HepG2 (cell line): ENCODE results near the gene IL17C. TPM values are rescaled to one million over a fixed set of nuclear protein-coding genes. Genes with fewer than 3 reads are reported as not detected.

Experiments used
- AGO2 ChIP-seq: fragments of 200-400 bp; formaldehyde crosslinking; optimal IDR thresholded peaks from 2 replicates; pipeline ENCODE3; 2017; ENCODE audit warnings: mild to moderate bottlenecking, low read depth, low read length, moderate library complexity
- ELF3 ChIP-seq: IDR thresholded peaks from 2 replicates; pipeline ENCODE4 v1.6.1; 2016; ENCODE audit warnings: missing genetic modification reagents, missing compliant biosample characterization
- ETV5 ChIP-seq: IDR thresholded peaks from 2 replicates; pipeline ENCODE4 v1.6.1; 2018; ENCODE audit warnings: missing biosample characterization, missing genetic modification reagents, inconsistent platforms, borderline replicate concordance
- GLI4 ChIP-seq: sonication (generic); formaldehyde crosslinking; IDR thresholded peaks from 2 replicates; pipeline ENCODE4 v1.5.1; 2020; ENCODE audit warnings: missing genetic modification reagents, mild to moderate bottlenecking, moderate library complexity, borderline replicate concordance
- HDAC6 ChIP-seq: fragments of 200-600 bp; sonication (generic); IDR thresholded peaks from 2 replicates; pipeline ENCODE4 v1.7.0; 2017; ENCODE audit warnings: mild to moderate bottlenecking, antibody characterized with exemption, low read length, low read depth
- KLF16 ChIP-seq, 2 experiments: sonication (generic) in 1 of 2; formaldehyde crosslinking in 1 of 2; IDR thresholded peaks; 2 replicates each; pipeline versions ENCODE4 v1.6.1 to v1.8.0; 2016 to 2023; ENCODE audit warnings: missing genetic modification reagents in 2 of 2, missing compliant biosample characterization in 1 of 2
- MXI1 ChIP-seq: IDR thresholded peaks from 3 replicates; pipeline ENCODE4 v1.6.1; 2012; ENCODE audit warnings: low read depth, low read length, inconsistent platforms, borderline replicate concordance
- NCOA2 ChIP-seq: sonication (generic); formaldehyde crosslinking; IDR thresholded peaks from 2 replicates; pipeline ENCODE4 v1.8.0; 2022; ENCODE audit warnings: inconsistent platforms
- NFIB ChIP-seq: sonication (generic); formaldehyde crosslinking; IDR thresholded peaks from 2 replicates; pipeline ENCODE4 v1.9.0; 2021; ENCODE audit warnings: missing genetic modification reagents, mild to moderate bottlenecking, borderline replicate concordance
- PAX8 ChIP-seq: sonication (generic); formaldehyde crosslinking; IDR thresholded peaks from 2 replicates; pipeline ENCODE4 v1.8.0; 2022; ENCODE audit warnings: mild to moderate bottlenecking, missing genetic modification reagents, borderline replicate concordance
- TFAP4 ChIP-seq: sonication (generic); IDR thresholded peaks from 2 replicates; pipeline ENCODE4 v1.6.1; 2016; ENCODE audit warnings: low read depth, borderline replicate concordance
- YY1 ChIP-seq: IDR thresholded peaks from 2 replicates; pipeline ENCODE4 v1.6.1; 2011; ENCODE audit warnings: low read length, low read depth, moderate library complexity, mild to moderate bottlenecking; ENCODE audit not compliant: insufficient read depth, insufficient replicate concordance
- ZBTB7B ChIP-seq: sonication (generic); formaldehyde crosslinking; IDR thresholded peaks from 2 replicates; pipeline ENCODE4 v1.4.0; 2020; ENCODE audit warnings: missing genetic modification reagents
- ZFP1 ChIP-seq: IDR thresholded peaks from 2 replicates; pipeline ENCODE4 v1.6.1; 2016
- ZKSCAN1 ChIP-seq: fragments of 150-350 bp; IDR thresholded peaks from 2 replicates; pipeline ENCODE4 v1.6.1; 2014; ENCODE audit warnings: low read length
- ZNF230 ChIP-seq: sonication (generic); formaldehyde crosslinking; IDR thresholded peaks from 2 replicates; pipeline ENCODE4 v1.4.0; 2020; ENCODE audit warnings: mild to moderate bottlenecking, missing genetic modification reagents
- ZNF232 ChIP-seq: sonication (generic); formaldehyde crosslinking; IDR thresholded peaks from 2 replicates; pipeline ENCODE4 v1.4.0; 2020; ENCODE audit warnings: missing genetic modification reagents, borderline replicate concordance
- ZNF296 ChIP-seq: sonication (generic); formaldehyde crosslinking; conservative IDR thresholded peaks from 2 replicates; pipeline ENCODE4 v1.5.0; 2020; ENCODE audit warnings: mild to moderate bottlenecking, missing genetic modification reagents
- ZNF543 ChIP-seq: sonication (generic); formaldehyde crosslinking; IDR thresholded peaks from 2 replicates; pipeline ENCODE4 v1.4.0; 2020; ENCODE audit warnings: mild to moderate bottlenecking, missing genetic modification reagents
- ZNF607 ChIP-seq: sonication (generic); formaldehyde crosslinking; IDR thresholded peaks from 2 replicates; pipeline ENCODE4 v1.5.1; 2020; ENCODE audit warnings: missing genetic modification reagents, mild to moderate bottlenecking, borderline replicate concordance
- polyA plus RNA-seq, 8 experiments: library from polyadenylated mRNA; depleted of rRNA in 3 of 8; stranded (reverse) in 7 of 8; unstranded in 1 of 8; fragments of >200 nt; fragmentation: Illumina TruSeq in 4 of 8; extraction: Trizol in 4 of 8; gene quantifications; 2 replicates each; pipeline versions ENCODE4 v1.2.1 to v1.2.3, GENCODE V29; 2011 to 2016; ENCODE audit warnings: low read depth in 4 of 8, missing spikeins in 1 of 8, mixed read lengths in 1 of 8; ENCODE audit not compliant: insufficient read depth in 1 of 8
- total RNA-seq, 5 experiments: library from RNA; depleted of rRNA; stranded (reverse); fragments of >200 nt; fragmentation: Illumina TruSeq; extraction: Trizol; gene quantifications; 2 replicates each; pipeline ENCODE4 v1.2.3, GENCODE V29; 2016; ENCODE audit warnings: low read depth in 1 of 5
- TF ChIP-seq, protein P1 (sequence below): sonication (generic); formaldehyde crosslinking; IDR thresholded peaks from 2 replicates; pipeline ENCODE4 v1.5.1; 2020; ENCODE audit warnings: missing genetic modification reagents, mild to moderate bottlenecking, borderline replicate concordance
- TF ChIP-seq, protein P2 (sequence below): sonication (generic); formaldehyde crosslinking; IDR thresholded peaks from 2 replicates; pipeline ENCODE4 v1.9.0; 2022; ENCODE audit warnings: low read depth, missing genetic modification reagents
- TF ChIP-seq, protein P3 (sequence below): IDR thresholded peaks from 2 replicates; pipeline ENCODE4 v1.6.1; 2012; ENCODE audit warnings: low read length, improper control_type of control experiment

The IL17C gene
- total and polyA plus RNA-seq, 2 of the 13 experiments (the other 11 are each of a cell fraction or from before 2014, with no cell fraction given), result not detected

DNA sequence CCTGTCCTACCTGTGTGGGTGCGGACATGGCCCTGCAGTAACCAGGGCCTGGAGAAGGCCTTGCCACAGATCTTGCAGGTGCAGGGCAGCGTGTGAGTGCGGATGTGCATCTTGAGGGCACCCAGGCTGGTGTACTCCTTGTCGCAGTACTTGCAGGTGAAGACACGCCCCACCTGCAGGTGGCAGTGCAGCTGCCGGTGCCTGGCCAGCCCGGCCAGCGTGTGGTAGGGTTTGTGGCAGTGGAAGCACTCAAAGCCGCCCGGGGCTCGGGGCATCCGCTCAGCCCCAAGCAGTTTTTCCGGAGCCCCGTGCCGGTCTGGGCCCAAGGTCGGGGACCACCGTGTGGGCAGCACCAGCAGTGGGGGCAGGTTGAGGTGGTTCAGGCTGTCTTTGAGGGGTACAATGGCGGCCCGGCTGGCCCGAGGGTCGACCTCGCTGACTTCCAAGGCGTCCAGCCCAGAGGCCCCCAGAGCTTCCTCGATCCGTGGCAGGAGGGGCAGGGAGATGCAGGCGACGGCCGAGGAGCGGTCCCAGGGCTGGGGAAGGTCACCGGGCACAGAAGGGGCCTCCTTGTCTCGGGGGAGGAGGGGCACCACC, 42.8 kb downstream of the IL17C start (continued):
- TF ChIP-seq ZKSCAN1, result no peak
- peak; percentile 52 for TF ChIP-seq ETV5 (CRISPR knock-in tag)
- no peak for TF ChIP-seq ZNF232 (CRISPR knock-in tag)
- TF ChIP-seq ZNF543 (CRISPR knock-in tag), result peak; percentile 37; the same call in 1 of the 2 replicates
- TF ChIP-seq MXI1, result 0 out of 3 replicates have a peak, but pooled peaks have one; percentile 15
- TF ChIP-seq ZNF607, result no peak; the same call in 1 of the 2 replicates
- no peak for TF ChIP-seq PAX8 (CRISPR knock-in tag)
- TF ChIP-seq AGO2, result peak; percentile 75
- peak; percentile 44 for TF ChIP-seq YY1
- TF ChIP-seq NCOA2 (CRISPR knock-in tag), result no peak
- TF ChIP-seq NFIB (CRISPR knock-in tag), result 0 out of 2 replicates have a peak, but pooled peaks have one; percentile 54
- TF ChIP-seq, protein P1, sequence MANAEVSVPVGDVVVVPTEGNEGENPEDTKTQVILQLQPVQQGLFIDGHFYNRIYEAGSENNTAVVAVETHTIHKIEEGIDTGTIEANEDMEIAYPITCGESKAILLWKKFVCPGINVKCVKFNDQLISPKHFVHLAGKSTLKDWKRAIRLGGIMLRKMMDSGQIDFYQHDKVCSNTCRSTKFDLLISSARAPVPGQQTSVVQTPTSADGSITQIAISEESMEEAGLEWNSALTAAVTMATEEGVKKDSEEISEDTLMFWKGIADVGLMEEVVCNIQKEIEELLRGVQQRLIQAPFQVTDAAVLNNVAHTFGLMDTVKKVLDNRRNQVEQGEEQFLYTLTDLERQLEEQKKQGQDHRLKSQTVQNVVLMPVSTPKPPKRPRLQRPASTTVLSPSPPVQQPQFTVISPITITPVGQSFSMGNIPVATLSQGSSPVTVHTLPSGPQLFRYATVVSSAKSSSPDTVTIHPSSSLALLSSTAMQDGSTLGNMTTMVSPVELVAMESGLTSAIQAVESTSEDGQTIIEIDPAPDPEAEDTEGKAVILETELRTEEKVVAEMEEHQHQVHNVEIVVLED (CRISPR knock-in tag), result no peak
- TF ChIP-seq, protein P2, sequence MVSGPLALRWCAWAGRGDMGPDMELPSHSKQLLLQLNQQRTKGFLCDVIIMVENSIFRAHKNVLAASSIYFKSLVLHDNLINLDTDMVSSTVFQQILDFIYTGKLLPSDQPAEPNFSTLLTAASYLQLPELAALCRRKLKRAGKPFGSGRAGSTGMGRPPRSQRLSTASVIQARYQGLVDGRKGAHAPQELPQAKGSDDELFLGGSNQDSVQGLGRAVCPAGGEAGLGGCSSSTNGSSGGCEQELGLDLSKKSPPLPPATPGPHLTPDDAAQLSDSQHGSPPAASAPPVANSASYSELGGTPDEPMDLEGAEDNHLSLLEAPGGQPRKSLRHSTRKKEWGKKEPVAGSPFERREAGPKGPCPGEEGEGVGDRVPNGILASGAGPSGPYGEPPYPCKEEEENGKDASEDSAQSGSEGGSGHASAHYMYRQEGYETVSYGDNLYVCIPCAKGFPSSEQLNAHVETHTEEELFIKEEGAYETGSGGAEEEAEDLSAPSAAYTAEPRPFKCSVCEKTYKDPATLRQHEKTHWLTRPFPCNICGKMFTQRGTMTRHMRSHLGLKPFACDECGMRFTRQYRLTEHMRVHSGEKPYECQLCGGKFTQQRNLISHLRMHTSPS (CRISPR knock-in tag), result peak; percentile 44; the same call in 1 of the 2 replicates
- no peak for TF ChIP-seq HDAC6
- 0 out of 2 replicates have a peak, but pooled peaks have one; percentile 27 for TF ChIP-seq ELF3 (CRISPR knock-in tag)
- TF ChIP-seq, protein P3, sequence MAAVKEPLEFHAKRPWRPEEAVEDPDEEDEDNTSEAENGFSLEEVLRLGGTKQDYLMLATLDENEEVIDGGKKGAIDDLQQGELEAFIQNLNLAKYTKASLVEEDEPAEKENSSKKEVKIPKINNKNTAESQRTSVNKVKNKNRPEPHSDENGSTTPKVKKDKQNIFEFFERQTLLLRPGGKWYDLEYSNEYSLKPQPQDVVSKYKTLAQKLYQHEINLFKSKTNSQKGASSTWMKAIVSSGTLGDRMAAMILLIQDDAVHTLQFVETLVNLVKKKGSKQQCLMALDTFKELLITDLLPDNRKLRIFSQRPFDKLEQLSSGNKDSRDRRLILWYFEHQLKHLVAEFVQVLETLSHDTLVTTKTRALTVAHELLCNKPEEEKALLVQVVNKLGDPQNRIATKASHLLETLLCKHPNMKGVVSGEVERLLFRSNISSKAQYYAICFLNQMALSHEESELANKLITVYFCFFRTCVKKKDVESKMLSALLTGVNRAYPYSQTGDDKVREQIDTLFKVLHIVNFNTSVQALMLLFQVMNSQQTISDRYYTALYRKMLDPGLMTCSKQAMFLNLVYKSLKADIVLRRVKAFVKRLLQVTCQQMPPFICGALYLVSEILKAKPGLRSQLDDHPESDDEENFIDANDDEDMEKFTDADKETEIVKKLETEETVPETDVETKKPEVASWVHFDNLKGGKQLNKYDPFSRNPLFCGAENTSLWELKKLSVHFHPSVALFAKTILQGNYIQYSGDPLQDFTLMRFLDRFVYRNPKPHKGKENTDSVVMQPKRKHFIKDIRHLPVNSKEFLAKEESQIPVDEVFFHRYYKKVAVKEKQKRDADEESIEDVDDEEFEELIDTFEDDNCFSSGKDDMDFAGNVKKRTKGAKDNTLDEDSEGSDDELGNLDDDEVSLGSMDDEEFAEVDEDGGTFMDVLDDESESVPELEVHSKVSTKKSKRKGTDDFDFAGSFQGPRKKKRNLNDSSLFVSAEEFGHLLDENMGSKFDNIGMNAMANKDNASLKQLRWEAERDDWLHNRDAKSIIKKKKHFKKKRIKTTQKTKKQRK, result no peak
- peak in 1 of 2 experiments; percentile 32; a peak in 1 of 4 replicates for TF ChIP-seq KLF16 (CRISPR knock-in tag; IDR thresholded peaks at IDR 0.05)
- no peak for TF ChIP-seq ZBTB7B (CRISPR knock-in tag)
- no peak for TF ChIP-seq GLI4 (CRISPR knock-in tag)
- TF ChIP-seq ZNF296 (CRISPR knock-in tag), result no peak
- no peak for TF ChIP-seq ZNF230
- peak; percentile 29; the same call in 1 of the 2 replicates for TF ChIP-seq TFAP4
- no peak for TF ChIP-seq ZFP1 (CRISPR knock-in tag)
